Measurements from ENCODE around the gene VKORC1L1. TPM values are rescaled to one million over a fixed set of nuclear protein-coding genes. Genes with fewer than 3 reads are reported as not detected.
"Not testable (repeated sequence)": the region's sequence is repeated elsewhere in the genome, so short reads cannot be mapped to it uniquely, and the experiment has no call there.

VKORC1L1 gene
- polyA plus RNA-seq, 3 donors from 2014 or later: 2.9 to 4.6 (median 3.8) TPM

GRCh38 chr7:65927489-65928448, 54.9 kb downstream of the VKORC1L1 start:
- Mint-ChIP-seq H3K9me3 (no peaks in the 10 kb centered on the region), H3K27ac (peak overlapping the region in 1 of 6 donors; percentile 64), H3K4me1 (peaks cover 6 to 10% of the 10 kb centered on the region in 2 donors), H3K4me3 (no peak overlapping the region), H3K36me3 (no peaks in the 10 kb centered on the region), H3K27me3 (ENCODE audit: low read depth in 3 of 3) (peaks cover 0 to 1% (median 0%) of the 10 kb centered on the region in 3 donors)
- DNase-seq: no peak

- no peaks in the 10 kb centered on the region for H3K9me3 Mint-ChIP-seq
- peaks cover 7 to 8% (median 8%) of the 10 kb centered on the region in 3 donors for H3K36me3 Mint-ChIP-seq
- no peak for DNase-seq
- H3K4me1 Mint-ChIP-seq: peaks cover 5 to 13% of the 10 kb centered on the region in 2 donors
- H3K27me3 Mint-ChIP-seq (ENCODE audit: low read depth in 3 of 3): peaks cover 0 to 1% (median 0%) of the 10 kb centered on the region in 3 donors
- no peak overlapping the region for H3K27ac Mint-ChIP-seq
- no peak overlapping the region for H3K4me3 Mint-ChIP-seq
Observed at GRCh38 chr7:65931685-65932084, 58.8 kb downstream of the VKORC1L1 start.

GRCh38 chr7:65937296-65937695, 64.4 kb downstream of the VKORC1L1 start:
- peaks cover 2 to 7% of the 10 kb centered on the region in 2 donors for H3K4me1 Mint-ChIP-seq
- no peak overlapping the region for H3K4me3 Mint-ChIP-seq
- H3K9me3 Mint-ChIP-seq: no peaks in the 10 kb centered on the region
- no peak for DNase-seq
- peaks cover 14 to 25% (median 15%) of the 10 kb centered on the region in 3 donors for H3K36me3 Mint-ChIP-seq
- H3K27me3 Mint-ChIP-seq (ENCODE audit: low read depth in 3 of 3): peaks cover 0 to 1% (median 0%) of the 10 kb centered on the region in 3 donors
- H3K27ac Mint-ChIP-seq: peak overlapping the region in 1 of 6 donors; percentile 30

- Mint-ChIP-seq H3K36me3 (peaks cover 14 to 25% (median 15%) of the 10 kb centered on the region in 3 donors), H3K27me3 (ENCODE audit: low read depth in 3 of 3) (peaks cover 0 to 1% (median 0%) of the 10 kb centered on the region in 3 donors), H3K9me3 (no peaks in the 10 kb centered on the region), H3K4me3 (no peak overlapping the region), H3K27ac (peak overlapping the region in 1 of 6 donors; percentile 0), H3K4me1 (peaks cover 0 to 7% of the 10 kb centered on the region in 2 donors)
- DNase-seq: no peak
Observed at GRCh38 chr7:65938336-65938895, 65.5 kb downstream of the VKORC1L1 start.

- H3K27ac Mint-ChIP-seq; H3K36me3 Mint-ChIP-seq; H3K9me3 Mint-ChIP-seq; H3K4me3 Mint-ChIP-seq; H3K27me3 Mint-ChIP-seq (ENCODE audit: low read depth in 3 of 3); H3K4me1 Mint-ChIP-seq; DNase-seq: not testable (repeated sequence)
Observed at GRCh38 chr7:65945787-65946186, 72.9 kb downstream of the VKORC1L1 start.

DNA sequence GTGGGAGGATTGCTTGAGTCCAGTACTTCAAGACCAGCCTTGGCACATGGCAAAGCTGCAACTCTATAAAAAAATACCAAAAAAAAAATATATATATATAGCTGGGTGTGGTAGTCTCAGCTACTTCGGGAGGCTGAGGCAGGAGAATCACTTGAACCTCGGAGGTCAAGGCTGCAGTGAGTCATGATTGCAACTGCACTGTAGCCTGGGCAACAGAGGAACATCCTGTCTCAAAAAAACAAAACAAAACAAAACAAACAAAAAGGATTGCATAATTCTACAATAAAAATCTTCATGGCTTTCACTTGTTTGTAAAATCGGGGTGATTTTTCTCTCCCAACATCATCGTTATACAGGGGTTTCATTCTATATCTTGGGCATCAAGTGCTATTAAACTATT, 74.0 kb downstream of the VKORC1L1 start:
- Mint-ChIP-seq H3K9me3 (no peaks in the 10 kb centered on the region), H3K36me3 (no peaks in the 10 kb centered on the region), H3K4me3 (no peak overlapping the region), H3K27me3 (ENCODE audit: low read depth in 3 of 3) (peaks cover 0 to 4% (median 0%) of the 10 kb centered on the region in 3 donors), H3K4me1 (peaks cover 1 to 10% of the 10 kb centered on the region in 2 donors), H3K27ac (peak overlapping the region in 3 of 6 donors; percentile 14 to 77 (median 47))
- peak in 2 of 3 donors; percentile 19 for DNase-seq

GRCh38 chr7:65951837-65952578, 79.1 kb downstream of the VKORC1L1 start:
- no peak overlapping the region for H3K4me3 Mint-ChIP-seq
- no peak overlapping the region for H3K27ac Mint-ChIP-seq
- DNase-seq: no peak
- H3K4me1 Mint-ChIP-seq: peaks cover 0 to 3% of the 10 kb centered on the region in 2 donors
- H3K9me3 Mint-ChIP-seq: no peaks in the 10 kb centered on the region
- H3K36me3 Mint-ChIP-seq: peaks cover 4 to 18% (median 4%) of the 10 kb centered on the region in 3 donors
- H3K27me3 Mint-ChIP-seq (ENCODE audit: low read depth in 3 of 3): peaks cover 0 to under 1% (median 0%) of the 10 kb centered on the region in 3 donors

DNA sequence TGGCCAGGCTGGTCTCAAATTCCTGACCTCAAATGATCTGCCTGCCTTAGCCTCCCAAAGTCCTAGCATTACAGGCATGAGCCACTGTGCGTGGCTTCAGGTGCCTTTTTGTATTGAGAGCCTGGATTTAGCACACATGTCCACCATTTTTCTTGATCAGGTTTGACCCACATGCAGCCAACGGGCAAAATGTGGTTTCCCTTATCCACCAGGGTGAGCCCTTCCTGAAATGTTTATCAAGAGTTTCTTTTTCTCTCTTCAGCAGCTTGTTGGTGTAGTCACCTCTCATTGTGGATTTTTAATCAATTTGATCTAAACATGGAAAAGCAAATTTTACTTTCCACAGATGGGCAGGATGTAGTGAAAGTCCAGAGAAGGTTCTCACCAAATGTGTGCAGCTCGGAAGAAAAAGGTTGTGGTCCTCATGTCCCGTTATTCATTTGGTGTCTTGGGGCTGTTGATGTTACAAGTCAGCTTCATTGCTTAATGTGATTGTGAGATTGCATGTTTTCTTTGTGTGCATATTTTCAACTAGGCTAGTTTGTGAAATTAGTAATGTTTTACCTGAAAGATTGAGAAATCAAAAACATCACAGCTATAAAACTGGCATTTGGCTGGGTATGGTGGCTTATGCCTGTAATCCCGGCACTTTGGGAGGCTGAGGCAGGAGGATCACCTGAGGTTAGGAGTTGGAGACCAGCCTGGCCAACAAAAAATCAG, 80.3 kb downstream of the VKORC1L1 start:
- no peaks in the 10 kb centered on the region for H3K27me3 Mint-ChIP-seq (ENCODE audit: low read depth in 3 of 3)
- H3K27ac Mint-ChIP-seq: no peak overlapping the region
- no peaks in the 10 kb centered on the region for H3K4me1 Mint-ChIP-seq
- no peaks in the 10 kb centered on the region for H3K9me3 Mint-ChIP-seq
- no peak for DNase-seq
- H3K36me3 Mint-ChIP-seq: peaks cover 4 to 18% (median 6%) of the 10 kb centered on the region in 3 donors
- H3K4me3 Mint-ChIP-seq: no peak overlapping the region

- DNase-seq: no peak
- H3K4me3 Mint-ChIP-seq: no peak overlapping the region
- no peak overlapping the region for H3K27ac Mint-ChIP-seq
- H3K36me3 Mint-ChIP-seq: peaks cover 4 to 23% (median 8%) of the 10 kb centered on the region in 3 donors
- H3K4me1 Mint-ChIP-seq: no peaks in the 10 kb centered on the region
- no peaks in the 10 kb centered on the region for H3K9me3 Mint-ChIP-seq
- H3K27me3 Mint-ChIP-seq (ENCODE audit: low read depth in 3 of 3): no peaks in the 10 kb centered on the region
Observed at GRCh38 chr7:65953890-65954450, 81.1 kb downstream of the VKORC1L1 start.

DNA sequence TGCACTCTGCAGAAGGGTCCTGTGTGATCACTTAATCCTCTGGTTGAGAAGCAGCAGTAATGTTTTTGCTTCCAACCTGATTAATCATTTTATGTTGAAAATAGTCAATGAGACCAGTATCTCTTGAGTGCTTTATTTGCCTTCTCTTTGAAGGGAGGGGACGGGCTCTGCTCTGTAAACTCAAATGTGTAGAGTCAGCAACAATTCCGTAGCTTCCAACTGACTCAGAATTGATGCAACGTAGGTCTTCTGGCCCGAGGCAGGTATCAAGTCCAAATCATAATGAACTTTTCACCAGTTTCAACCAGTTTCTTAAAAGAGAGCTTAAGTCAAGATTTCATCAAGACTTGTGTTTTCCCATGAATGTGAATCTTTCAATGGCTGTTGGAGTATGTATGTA, 82.8 kb downstream of the VKORC1L1 start:
- no peaks in the 10 kb centered on the region for H3K4me1 Mint-ChIP-seq
- H3K36me3 Mint-ChIP-seq: peaks cover 4 to 33% (median 8%) of the 10 kb centered on the region in 3 donors
- H3K27me3 Mint-ChIP-seq (ENCODE audit: low read depth in 3 of 3): no peaks in the 10 kb centered on the region
- no peak overlapping the region for H3K27ac Mint-ChIP-seq
- H3K4me3 Mint-ChIP-seq: no peak overlapping the region
- no peak for DNase-seq
- no peaks in the 10 kb centered on the region for H3K9me3 Mint-ChIP-seq

DNA sequence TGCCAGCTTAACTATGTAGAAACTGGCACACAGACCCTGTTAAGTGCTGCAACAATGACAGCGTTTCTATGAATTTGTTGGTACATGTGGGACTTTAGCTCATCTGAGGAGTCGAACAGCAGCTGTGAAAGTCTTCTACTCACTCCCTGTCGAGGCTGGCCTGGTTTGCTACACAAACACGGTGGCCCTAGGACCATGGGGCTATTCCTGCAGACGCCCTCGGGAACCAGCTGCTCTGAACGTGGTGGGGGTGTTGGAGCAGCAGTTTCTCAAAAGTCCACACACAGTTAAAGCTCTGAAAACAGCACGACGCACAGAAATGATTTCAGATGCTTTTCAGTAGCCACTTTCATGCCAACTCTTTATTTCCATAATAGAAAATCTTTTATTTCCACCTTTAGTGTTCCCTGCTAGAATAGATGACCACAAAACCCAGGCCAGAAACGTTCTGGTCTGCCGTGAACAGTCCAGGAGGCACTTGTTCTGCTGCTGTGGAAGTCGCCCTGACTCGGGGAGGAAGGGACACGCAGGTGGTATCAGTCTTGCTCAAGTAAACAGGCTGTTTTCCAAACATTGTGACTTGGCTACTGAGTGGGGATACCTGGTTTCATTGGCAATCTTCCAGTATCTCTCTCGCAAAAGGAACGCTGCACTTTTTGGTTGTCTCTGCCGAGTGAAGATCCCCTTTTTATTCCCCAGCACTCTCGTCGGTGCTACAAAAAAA, 87.6 kb downstream of the VKORC1L1 start:
- no peaks in the 10 kb centered on the region for H3K4me1 Mint-ChIP-seq
- no peaks in the 10 kb centered on the region for H3K9me3 Mint-ChIP-seq
- H3K4me3 Mint-ChIP-seq: no peak overlapping the region
- DNase-seq: no peak
- peaks cover 0 to 2% (median 0%) of the 10 kb centered on the region in 3 donors for H3K27me3 Mint-ChIP-seq (ENCODE audit: low read depth in 3 of 3)
- H3K36me3 Mint-ChIP-seq: peaks cover 8 to 37% (median 15%) of the 10 kb centered on the region in 3 donors
- no peak overlapping the region for H3K27ac Mint-ChIP-seq

DNA sequence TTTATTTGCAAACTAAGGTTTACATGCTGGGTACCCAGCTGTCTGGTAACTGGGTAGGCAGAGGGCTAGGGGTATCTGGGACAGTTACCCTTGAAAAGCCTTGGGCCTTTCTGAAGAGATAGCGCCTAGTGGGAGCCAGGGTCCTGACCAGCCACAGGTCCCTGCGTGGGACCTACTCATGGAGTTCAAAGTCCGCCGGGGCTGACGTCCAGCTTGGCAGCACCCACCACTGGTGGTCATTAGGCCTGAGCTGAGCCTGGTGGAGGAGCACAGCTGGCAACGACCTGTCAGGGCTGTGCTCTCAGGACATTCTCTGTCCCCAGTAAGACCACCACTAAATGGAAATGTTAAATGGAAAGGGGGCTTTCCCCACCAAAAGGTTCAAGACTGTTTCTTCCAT, 89.2 kb downstream of the VKORC1L1 start:
- Mint-ChIP-seq H3K9me3 (no peaks in the 10 kb centered on the region), H3K36me3 (peaks cover 4 to 39% (median 15%) of the 10 kb centered on the region in 3 donors), H3K4me3 (no peak overlapping the region)

More for the DNA sequence above, 89.2 kb downstream of the VKORC1L1 start:
- Mint-ChIP-seq H3K27me3 (ENCODE audit: low read depth in 3 of 3) (peaks cover 0 to 2% (median 0%) of the 10 kb centered on the region in 3 donors), H3K27ac (no peak overlapping the region), H3K4me1 (no peaks in the 10 kb centered on the region)
- DNase-seq: no peak
